ENCODE measurements around the gene LEFTY1. TPM values are rescaled to one million over a fixed set of nuclear protein-coding genes. Genes with fewer than 3 reads are reported as not detected.

Gene LEFTY1
- total RNA-seq, 1 donor from 2014 or later, result 0.40 TPM

DNA sequence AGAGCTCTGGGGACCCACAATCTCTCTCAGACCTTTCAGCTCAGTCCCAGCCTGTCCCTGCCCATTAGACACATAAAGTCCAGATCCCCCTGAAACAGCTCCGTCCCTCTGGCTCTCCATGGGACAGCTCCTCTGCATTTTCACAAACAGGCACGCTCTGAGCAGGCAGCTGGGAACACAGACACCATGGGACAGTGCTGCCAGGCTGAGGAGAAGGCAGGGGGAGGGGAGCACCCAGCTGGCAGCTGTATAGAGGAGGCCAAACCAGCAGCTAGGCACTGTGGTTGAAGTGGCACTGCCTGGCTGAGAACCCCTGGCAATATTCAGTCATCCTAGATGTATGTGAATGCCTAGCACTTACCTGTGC, 8.7 kb downstream of the LEFTY1 start:
- no peak for DNase-seq (ENCODE audit: extremely low spot score, unreplicated experiment)
- Mint-ChIP-seq H3K27ac (ENCODE audit: unreplicated experiment) (no peak overlapping the region), H3K4me1 (ENCODE audit: unreplicated experiment) (peaks cover 48% of the 10 kb centered on the region), H3K9me3 (ENCODE audit: unreplicated experiment) (no peaks in the 10 kb centered on the region), H3K4me3 (ENCODE audit: unreplicated experiment) (peak overlapping the region; percentile 86), H3K36me3 (ENCODE audit: unreplicated experiment) (no peaks in the 10 kb centered on the region), H3K27me3 (ENCODE audit: unreplicated experiment) (no peaks in the 10 kb centered on the region)
- TF ChIP-seq, protein P1, sequence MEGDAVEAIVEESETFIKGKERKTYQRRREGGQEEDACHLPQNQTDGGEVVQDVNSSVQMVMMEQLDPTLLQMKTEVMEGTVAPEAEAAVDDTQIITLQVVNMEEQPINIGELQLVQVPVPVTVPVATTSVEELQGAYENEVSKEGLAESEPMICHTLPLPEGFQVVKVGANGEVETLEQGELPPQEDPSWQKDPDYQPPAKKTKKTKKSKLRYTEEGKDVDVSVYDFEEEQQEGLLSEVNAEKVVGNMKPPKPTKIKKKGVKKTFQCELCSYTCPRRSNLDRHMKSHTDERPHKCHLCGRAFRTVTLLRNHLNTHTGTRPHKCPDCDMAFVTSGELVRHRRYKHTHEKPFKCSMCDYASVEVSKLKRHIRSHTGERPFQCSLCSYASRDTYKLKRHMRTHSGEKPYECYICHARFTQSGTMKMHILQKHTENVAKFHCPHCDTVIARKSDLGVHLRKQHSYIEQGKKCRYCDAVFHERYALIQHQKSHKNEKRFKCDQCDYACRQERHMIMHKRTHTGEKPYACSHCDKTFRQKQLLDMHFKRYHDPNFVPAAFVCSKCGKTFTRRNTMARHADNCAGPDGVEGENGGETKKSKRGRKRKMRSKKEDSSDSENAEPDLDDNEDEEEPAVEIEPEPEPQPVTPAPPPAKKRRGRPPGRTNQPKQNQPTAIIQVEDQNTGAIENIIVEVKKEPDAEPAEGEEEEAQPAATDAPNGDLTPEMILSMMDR (IDR thresholded peaks at IDR 0.05), result no peak

DNA sequence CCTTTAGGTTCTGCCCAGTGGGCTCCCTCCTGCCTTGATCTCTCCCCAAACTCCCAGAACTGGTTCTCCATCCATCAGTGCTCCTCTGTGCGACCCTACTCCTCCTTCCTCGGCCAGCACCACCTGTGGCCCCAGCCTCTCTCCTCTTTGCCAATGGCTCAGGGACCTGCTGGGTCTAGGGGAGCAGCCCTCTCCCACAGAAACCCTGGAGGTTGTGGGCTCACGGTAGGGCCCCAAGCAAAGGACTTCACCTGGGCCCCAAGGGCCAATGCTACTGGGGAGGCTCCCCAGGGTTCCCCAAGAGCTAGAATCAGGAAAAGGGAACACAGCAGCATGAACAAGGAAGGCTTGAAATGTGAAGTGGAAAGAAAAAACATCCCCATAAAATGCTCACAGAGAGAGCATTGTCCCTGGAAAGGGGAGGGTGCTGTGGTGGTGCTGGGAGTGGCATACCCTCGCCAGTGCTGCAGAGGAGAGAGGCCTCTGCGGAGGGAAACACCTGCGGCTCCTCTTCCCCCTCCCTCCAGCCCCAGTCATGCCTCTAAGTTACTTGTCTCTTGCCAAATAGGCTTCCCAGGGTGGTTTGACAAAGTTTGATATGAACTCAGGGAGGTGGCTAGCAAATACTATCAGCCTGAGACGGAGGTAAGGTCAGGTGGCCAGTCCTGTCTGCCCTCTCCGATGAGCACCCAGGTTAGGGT, 9.3 kb downstream of the LEFTY1 start:
- Mint-ChIP-seq H3K4me1 (ENCODE audit: unreplicated experiment) (peaks cover 48% of the 10 kb centered on the region), H3K4me3 (ENCODE audit: unreplicated experiment) (no peak overlapping the region)

GRCh38 chr1:225878282-225878681, 10.7 kb downstream of the LEFTY1 start:
- H3K4me1 Mint-ChIP-seq (ENCODE audit: unreplicated experiment), result peaks cover 42% of the 10 kb centered on the region
- no peak overlapping the region for H3K4me3 Mint-ChIP-seq (ENCODE audit: unreplicated experiment)
- no peaks in the 10 kb centered on the region for H3K27me3 Mint-ChIP-seq (ENCODE audit: unreplicated experiment)
- peaks cover 7% of the 10 kb centered on the region for H3K36me3 Mint-ChIP-seq (ENCODE audit: unreplicated experiment)
- H3K9me3 Mint-ChIP-seq (ENCODE audit: unreplicated experiment), result no peaks in the 10 kb centered on the region
- TF ChIP-seq, protein P1 (IDR thresholded peaks at IDR 0.05), result no peak
- H3K27ac Mint-ChIP-seq (ENCODE audit: unreplicated experiment), result peak overlapping the region; percentile 77
- no peak for DNase-seq (ENCODE audit: extremely low spot score, unreplicated experiment)

More for the DNA sequence above, 9.3 kb downstream of the LEFTY1 start:
- H3K27ac Mint-ChIP-seq (ENCODE audit: unreplicated experiment), result peak overlapping the region; percentile 18
- no peaks in the 10 kb centered on the region for H3K36me3 Mint-ChIP-seq (ENCODE audit: unreplicated experiment)
- DNase-seq (ENCODE audit: extremely low spot score, unreplicated experiment), result no peak
- no peaks in the 10 kb centered on the region for H3K9me3 Mint-ChIP-seq (ENCODE audit: unreplicated experiment)
- TF ChIP-seq, protein P1 (IDR thresholded peaks at IDR 0.05), result no peak
- H3K27me3 Mint-ChIP-seq (ENCODE audit: unreplicated experiment), result no peaks in the 10 kb centered on the region

GRCh38 chr1:225877580-225877979, 11.4 kb downstream of the LEFTY1 start:
- peaks cover 39% of the 10 kb centered on the region for H3K4me1 Mint-ChIP-seq (ENCODE audit: unreplicated experiment)
- H3K36me3 Mint-ChIP-seq (ENCODE audit: unreplicated experiment), result peaks cover 11% of the 10 kb centered on the region
- no peaks in the 10 kb centered on the region for H3K27me3 Mint-ChIP-seq (ENCODE audit: unreplicated experiment)
- TF ChIP-seq, protein P1 (IDR thresholded peaks at IDR 0.05), result peak; percentile 59
- H3K9me3 Mint-ChIP-seq (ENCODE audit: unreplicated experiment), result no peaks in the 10 kb centered on the region
- peak overlapping the region; percentile 77 for H3K27ac Mint-ChIP-seq (ENCODE audit: unreplicated experiment)
- no peak for DNase-seq (ENCODE audit: extremely low spot score, unreplicated experiment)
- no peak overlapping the region for H3K4me3 Mint-ChIP-seq (ENCODE audit: unreplicated experiment)

GRCh38 chr1:225876900-225877510, 11.9 kb downstream of the LEFTY1 start:
- no peaks in the 10 kb centered on the region for H3K9me3 Mint-ChIP-seq (ENCODE audit: unreplicated experiment)
- H3K4me1 Mint-ChIP-seq (ENCODE audit: unreplicated experiment), result peaks cover 40% of the 10 kb centered on the region
- TF ChIP-seq, protein P1 (IDR thresholded peaks at IDR 0.05), result no peak
- peaks cover 11% of the 10 kb centered on the region for H3K36me3 Mint-ChIP-seq (ENCODE audit: unreplicated experiment)
- no peaks in the 10 kb centered on the region for H3K27me3 Mint-ChIP-seq (ENCODE audit: unreplicated experiment)
- H3K4me3 Mint-ChIP-seq (ENCODE audit: unreplicated experiment), result no peak overlapping the region
- no peak for DNase-seq (ENCODE audit: extremely low spot score, unreplicated experiment)
- peak overlapping the region; percentile 77 for H3K27ac Mint-ChIP-seq (ENCODE audit: unreplicated experiment)

Data from osteocyte (in vitro differentiated cells).